HCT116 (cell line): ENCODE results near the gene WWP2. TPM values are rescaled to one million over a fixed set of nuclear protein-coding genes. Genes with fewer than 3 reads are reported as not detected.

Experiments
- ATAC-seq: fragments of 200-7000 bp; cut with Tn5 transposase; 2 replicates; pipeline ENCODE4 v1.9.1; 2020; ENCODE audit warnings: mild to moderate bottlenecking, moderate library complexity
- BruUV-seq: library from RNA; stranded (reverse); fragments of 400-500 nt; replicated peaks from 2 replicates; lab custom pipeline; 2021; lab: Mats Ljungman, UMichigan
- CTCF ChIA-PET: fragments of 300-600 bp; sonication (Branson Sonifier 250); formaldehyde crosslinking; loops from one replicate; lab custom pipeline; 2021; ENCODE audit warnings: antibody characterized with exemption; lab: Charles Lee
- POLR2A ChIA-PET: fragments of 300-600, 350-600 bp; sonication (Branson Sonifier 250); formaldehyde crosslinking; loops from one replicate; lab custom pipeline; 2021; ENCODE audit warnings: antibody characterized with exemption; lab: Charles Lee
- RAD21 ChIA-PET, 2 experiments: fragments of 300-600 bp; sonication (Branson Sonifier 250); formaldehyde crosslinking; loops; one replicate each; lab custom pipeline; 2023; ENCODE audit warnings: low total read pairs in 2 of 2; ENCODE audit not compliant: uncharacterized antibody in 2 of 2, unreplicated experiment in 2 of 2, low non-redundant PET in 1 of 2; lab: Charles Lee
- DNase-seq: peaks from one replicate; pipeline ENCODE4 v3.0.0-alpha.2; 2010; ENCODE audit warnings: low read depth, low spot score
- H2AFZ ChIP-seq: fragments of 200-600 bp; shearing (Covaris generic), sonication (generic); 2 replicates; pipeline ENCODE4 v1.6.1; 2017; ENCODE audit warnings: low read depth, mixed run types, mixed read lengths, antibody characterized with exemption, low read length; ENCODE audit not compliant: poor library complexity, severe bottlenecking
- H3K27ac ChIP-seq: 2 replicates; pipeline ENCODE4 v1.5.1; 2012; ENCODE audit warnings: low read depth, low read length
- H3K27me3 ChIP-seq: fragments of 200-600 bp; sonication (generic); 2 replicates; pipeline ENCODE4 v1.6.1; 2016; ENCODE audit warnings: mixed run types, low read length, mixed read lengths; ENCODE audit not compliant: insufficient read depth
- H3K36me3 ChIP-seq, 2 experiments: fragments of 200-500 bp in 1 of 2; fragments of 200-600 bp in 1 of 2; sonication (Bioruptor generic) in 1 of 2; sonication (generic) in 1 of 2; 2 replicates each; pipeline versions ENCODE4 v1.5.1 to v1.6.1; 2014 to 2016; ENCODE audit warnings: low read length in 2 of 2, inconsistent platforms in 1 of 2, mixed read lengths in 1 of 2, mixed run types in 1 of 2; ENCODE audit not compliant: insufficient read depth in 2 of 2, control insufficient read depth in 1 of 2
- H3K4me1 ChIP-seq, 2 experiments: fragments of 200-600 bp in 1 of 2; sonication (generic) in 1 of 2; 2 replicates each; pipeline versions ENCODE4 v1.5.1 to v1.6.1; 2012 to 2017; ENCODE audit warnings: low read length in 2 of 2, inconsistent platforms in 1 of 2, mild to moderate bottlenecking in 1 of 2, mixed read lengths in 1 of 2, mixed run types in 1 of 2, moderate library complexity in 1 of 2; ENCODE audit not compliant: insufficient read depth in 2 of 2, control insufficient read depth in 1 of 2
- H3K4me2 ChIP-seq: fragments of 200-600 bp; sonication (generic); 2 replicates; pipeline ENCODE4 v1.6.1; 2017; ENCODE audit warnings: mixed run types, low read length, mixed read lengths
- H3K4me3 ChIP-seq, 2 experiments: fragments of 200-600 bp in 1 of 2; sonication (generic) in 1 of 2; replicated peaks in 1 of 2; 2 replicates each; pipeline ENCODE4 v1.5.1; 2011 to 2016; ENCODE audit warnings: low read length in 2 of 2, control low read depth in 1 of 2, low read depth in 1 of 2, mild to moderate bottlenecking in 1 of 2, mixed read lengths in 1 of 2, mixed run types in 1 of 2
- H3K79me2 ChIP-seq: fragments of 200-600 bp; sonication (generic); 2 replicates; pipeline ENCODE4 v1.6.1; 2017; ENCODE audit warnings: mild to moderate bottlenecking, mixed run types, low read length, moderate library complexity, mixed read lengths; ENCODE audit not compliant: insufficient read depth
- H3K9ac ChIP-seq: fragments of 200-600 bp; sonication (generic); 2 replicates; pipeline ENCODE4 v1.6.1; 2016; ENCODE audit warnings: low read length, mixed read lengths
- H3K9me2 ChIP-seq: fragments of 200-600 bp; sonication (generic), shearing (Covaris generic); 2 replicates; pipeline ENCODE4 v1.6.1; 2017; ENCODE audit warnings: mixed run types, mild to moderate bottlenecking, moderate library complexity; ENCODE audit not compliant: insufficient read depth
- H3K9me3 ChIP-seq, 2 experiments: fragments of 200-500 bp in 1 of 2; fragments of 200-600 bp in 1 of 2; sonication (Bioruptor generic) in 1 of 2; sonication (generic) in 1 of 2; 2 replicates each; pipeline ENCODE4 v1.6.1; 2014 to 2017; ENCODE audit warnings: low read length in 2 of 2, mixed read lengths in 2 of 2, inconsistent platforms in 1 of 2, low read depth in 1 of 2, mild to moderate bottlenecking in 1 of 2, mixed run types in 1 of 2, moderate library complexity in 1 of 2; ENCODE audit not compliant: control insufficient read depth in 1 of 2, insufficient read depth in 1 of 2
- H4K20me1 ChIP-seq: fragments of 200-600 bp; sonication (generic), shearing (Covaris generic); 2 replicates; pipeline ENCODE4 v1.6.1; 2017; ENCODE audit warnings: mixed run types, mild to moderate bottlenecking, moderate library complexity; ENCODE audit not compliant: insufficient read depth
- EGR1 ChIP-seq: IDR thresholded peaks from 2 replicates; pipeline ENCODE4 v1.6.1; 2012; ENCODE audit warnings: low read depth
- ELF1 ChIP-seq: IDR thresholded peaks from 2 replicates; pipeline ENCODE4 v1.6.1; 2012; ENCODE audit warnings: low read depth, borderline replicate concordance
- JUND ChIP-seq: IDR thresholded peaks from 2 replicates; pipeline ENCODE4 v1.6.1; 2012
- POLR2A ChIP-seq: IDR thresholded peaks from 2 replicates; pipeline ENCODE4 v1.7.0; 2011; ENCODE audit warnings: borderline replicate concordance; ENCODE audit not compliant: insufficient read depth, insufficient read length; ENCODE audit errors: extremely low read depth
- POLR2AphosphoS5 ChIP-seq: IDR thresholded peaks from 2 replicates; pipeline ENCODE4 v1.6.1; 2011; ENCODE audit warnings: mild to moderate bottlenecking, low read depth, low read length, moderate library complexity
- RAD21 ChIP-seq: IDR thresholded peaks from 2 replicates; pipeline ENCODE4 v1.6.1; 2012; ENCODE audit warnings: low read depth, mild to moderate bottlenecking
- SRF ChIP-seq: IDR thresholded peaks from 2 replicates; pipeline ENCODE4 v1.6.1; 2012; ENCODE audit warnings: low read depth
- ZFX ChIP-seq: fragments of 450-650 bp; IDR thresholded peaks from 2 replicates; pipeline ENCODE4 v1.6.1; 2017
- intact Hi-C: fragments of 100-400 bp; cut with micrococcal nuclease; formaldehyde crosslinking; loops from 2 replicates; pipeline ENCODE4 v1.10.0; 2022
- total RNA-seq: library from RNA; stranded (reverse); gene quantifications from one replicate; pipeline ENCODE4 v1.2.1, GENCODE V29; 2021; ENCODE audit not compliant: unreplicated experiment
- TF ChIP-seq, protein P1 (sequence below): IDR thresholded peaks from 2 replicates; pipeline ENCODE4 v1.6.1; 2012
- TF ChIP-seq, protein P2 (sequence below): IDR thresholded peaks from 2 replicates; pipeline ENCODE4 v1.6.1; 2012

Gene WWP2
- total RNA-seq, 1 experiment from 2014 or later = 44.2 TPM

DNA sequence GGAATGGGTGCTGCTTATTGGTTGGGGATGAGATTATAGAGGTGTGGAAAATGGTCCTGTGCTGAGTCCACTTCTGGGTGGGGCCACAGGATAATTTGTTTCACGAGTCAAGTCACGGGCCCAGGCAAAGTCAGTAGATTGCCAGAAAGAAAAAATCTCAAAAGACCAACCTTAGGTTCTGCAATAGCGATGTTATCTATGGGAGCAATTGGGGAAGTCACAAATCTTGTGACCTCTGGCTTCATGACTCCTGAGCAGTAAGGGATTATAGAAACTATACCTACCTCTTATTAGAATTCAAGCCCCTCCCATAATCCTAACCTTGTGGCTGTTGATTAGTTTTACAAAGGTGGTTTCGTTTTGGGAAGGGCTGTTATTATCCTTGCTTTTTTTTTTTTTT is 31.4 kb downstream of the WWP2 start:
- Histone ChIP-seq H3K9me2 (no peaks in the 10 kb centered on the region), H2AFZ (no peak overlapping the region), H3K9me3 (no peaks in the 10 kb centered on the region), H3K27me3 (no peaks in the 10 kb centered on the region), H3K4me2 (no peak overlapping the region), H3K4me1 (no peaks in the 10 kb centered on the region), H3K27ac (no peak overlapping the region), H3K9ac (no peak overlapping the region), H4K20me1 (no peaks in the 10 kb centered on the region), H3K79me2 (no peaks in the 10 kb centered on the region), H3K4me3 (no peak overlapping the region), H3K36me3 (peaks cover 0 to 3% of the 10 kb centered on the region in 2 experiments; a peak in 1 of 4 replicates)
- intact Hi-C loops = loop anchor here (10.0 kb wide), 1 partner anchor 301 kb away; no protein-coding TSS in a partner anchor
- BruUV-seq = no TSS peak
- ChIA-PET RAD21 (no interaction called here), POLR2A (no interaction called here), CTCF (interaction anchor here (3.6 kb wide), 1 partner anchor 137 kb away, joined by 15 read pairs; no protein-coding TSS in a partner anchor)
- ATAC-seq = no peak
- no peak for TF ChIP-seq JUND
- TF ChIP-seq ZFX = no peak
- no peak for TF ChIP-seq ELF1
- TF ChIP-seq EGR1 = no peak
- TF ChIP-seq, protein P1, sequence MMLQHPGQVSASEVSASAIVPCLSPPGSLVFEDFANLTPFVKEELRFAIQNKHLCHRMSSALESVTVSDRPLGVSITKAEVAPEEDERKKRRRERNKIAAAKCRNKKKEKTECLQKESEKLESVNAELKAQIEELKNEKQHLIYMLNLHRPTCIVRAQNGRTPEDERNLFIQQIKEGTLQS = no peak
- DNase-seq = no peak

DNA sequence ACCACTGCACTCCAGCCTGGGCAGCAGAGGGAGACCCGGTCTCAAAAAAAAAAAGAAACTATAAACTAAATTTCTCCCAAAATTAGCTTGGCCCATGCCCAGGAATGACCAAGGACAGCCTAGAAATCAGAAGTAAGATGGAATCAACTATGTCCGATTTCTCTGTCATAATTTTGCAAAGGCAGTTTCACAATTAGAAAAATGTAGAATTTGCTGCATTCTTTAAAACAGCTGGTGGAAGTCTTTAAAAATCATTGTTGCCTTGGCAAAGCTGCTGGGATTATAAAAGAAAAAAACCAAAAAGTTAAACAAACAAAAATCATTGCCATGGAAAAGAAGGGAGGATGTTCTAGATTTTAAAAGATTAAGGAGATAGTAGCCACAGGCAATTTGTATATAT is 32.4 kb downstream of the WWP2 start:
- H4K20me1 ChIP-seq = no peaks in the 10 kb centered on the region
- POLR2A ChIA-PET = no interaction called here
- no peak for DNase-seq
- H3K9me2 ChIP-seq = no peaks in the 10 kb centered on the region
- BruUV-seq = no TSS peak
- no peak overlapping the region for H3K9ac ChIP-seq
- no peak overlapping the region for H2AFZ ChIP-seq
- H3K79me2 ChIP-seq = no peaks in the 10 kb centered on the region
- H3K36me3 ChIP-seq = peaks cover 2 to 4% of the 10 kb centered on the region in 2 experiments; a peak in 2 of 4 replicates
- intact Hi-C loops = loop anchor here (10.0 kb wide), 1 partner anchor 300 kb away; no protein-coding TSS in a partner anchor
- CTCF ChIA-PET = interaction anchor here (3.6 kb wide), 1 partner anchor 136 kb away, joined by 15 read pairs; no protein-coding TSS in a partner anchor
- no peaks in the 10 kb centered on the region for H3K27me3 ChIP-seq
- no peak overlapping the region for H3K4me3 ChIP-seq
- no peaks in the 10 kb centered on the region for H3K9me3 ChIP-seq
- no peak for ATAC-seq
- H3K4me1 ChIP-seq = no peaks in the 10 kb centered on the region
- TF ChIP-seq POLR2AphosphoS5 = no peak
- TF ChIP-seq SRF = no peak
- no peak for TF ChIP-seq ELF1
- TF ChIP-seq, protein P2, sequence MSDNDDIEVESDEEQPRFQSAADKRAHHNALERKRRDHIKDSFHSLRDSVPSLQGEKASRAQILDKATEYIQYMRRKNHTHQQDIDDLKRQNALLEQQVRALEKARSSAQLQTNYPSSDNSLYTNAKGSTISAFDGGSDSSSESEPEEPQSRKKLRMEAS = no peak
- TF ChIP-seq RAD21 = no peak
- TF ChIP-seq POLR2A = no peak
- no peak overlapping the region for H3K27ac ChIP-seq
- RAD21 ChIA-PET = interaction anchor here in 1 of 2 experiments (0.6 kb wide), 1 partner anchor 143 kb away, joined by 4 read pairs; no protein-coding TSS in a partner anchor
- H3K4me2 ChIP-seq = no peak overlapping the region
